Osteoblast (primary cell): ENCODE measurements around the gene PACS1. TPM values are rescaled to one million over a fixed set of nuclear protein-coding genes. Genes with fewer than 3 reads are reported as not detected.

Experiments used
- DNase-seq: peaks from one replicate; pipeline ENCODE4 v3.0.0; 2011; ENCODE audit warnings: low spot score, mixed read lengths; ENCODE audit not compliant: insufficient read length; ENCODE audit errors: missing footprints
- H2AFZ ChIP-seq: 2 replicates; pipeline ENCODE4 v1.6.0; 2011; ENCODE audit warnings: mild to moderate bottlenecking, low read length
- H3K27ac ChIP-seq: 2 replicates; pipeline ENCODE4 v1.5.1; 2011; ENCODE audit warnings: mild to moderate bottlenecking, low read depth, low read length, moderate library complexity
- H3K27me3 ChIP-seq: 2 replicates; pipeline ENCODE4 v1.6.0; 2012; ENCODE audit warnings: mild to moderate bottlenecking, control low read depth, inconsistent platforms, low read length, moderate library complexity; ENCODE audit not compliant: insufficient read depth
- H3K36me3 ChIP-seq: 2 replicates; pipeline ENCODE4 v1.5.1; 2011; ENCODE audit warnings: mild to moderate bottlenecking, low read length, control low read depth, moderate library complexity; ENCODE audit not compliant: insufficient read depth
- H3K4me1 ChIP-seq: 2 replicates; pipeline ENCODE4 v1.5.1; 2011; ENCODE audit warnings: mild to moderate bottlenecking, low read length, control low read depth, moderate library complexity; ENCODE audit not compliant: insufficient read depth
- H3K4me2 ChIP-seq: 2 replicates; pipeline ENCODE4 v1.6.0; 2011; ENCODE audit warnings: mild to moderate bottlenecking, low read length; ENCODE audit not compliant: insufficient read depth
- H3K4me3 ChIP-seq: fragments of 200-600 bp; sonication (generic); 3 replicates; pipeline ENCODE4 v1.5.1; 2012; ENCODE audit warnings: mild to moderate bottlenecking, low read length, inconsistent platforms; ENCODE audit not compliant: insufficient read depth
- H3K79me2 ChIP-seq: 2 replicates; pipeline ENCODE4 v1.6.0; 2012; ENCODE audit warnings: mild to moderate bottlenecking, low read length, control low read depth, inconsistent platforms; ENCODE audit not compliant: insufficient read depth
- H3K9me3 ChIP-seq: 2 replicates; pipeline ENCODE4 v1.5.1; 2011; ENCODE audit warnings: low read depth, low read length, control low read depth
- H4K20me1 ChIP-seq: 2 replicates; pipeline ENCODE4 v1.6.0; 2012; ENCODE audit warnings: mild to moderate bottlenecking, low read length, control low read depth; ENCODE audit not compliant: insufficient read depth
- total RNA-seq: library from RNA; depleted of rRNA; stranded (reverse); fragments of >200 nt; gene quantifications from 2 replicates; pipeline ENCODE4 v1.2.3, GENCODE V29; 2012
- TF ChIP-seq, protein P1 (sequence below): IDR thresholded peaks from 2 replicates; pipeline ENCODE4 v1.5.1; 2011; ENCODE audit warnings: mild to moderate bottlenecking, low read depth, low read length, moderate library complexity; ENCODE audit errors: extremely low read depth

Gene PACS1
- total RNA-seq, 1 donor: 38.0 TPM

DNA sequence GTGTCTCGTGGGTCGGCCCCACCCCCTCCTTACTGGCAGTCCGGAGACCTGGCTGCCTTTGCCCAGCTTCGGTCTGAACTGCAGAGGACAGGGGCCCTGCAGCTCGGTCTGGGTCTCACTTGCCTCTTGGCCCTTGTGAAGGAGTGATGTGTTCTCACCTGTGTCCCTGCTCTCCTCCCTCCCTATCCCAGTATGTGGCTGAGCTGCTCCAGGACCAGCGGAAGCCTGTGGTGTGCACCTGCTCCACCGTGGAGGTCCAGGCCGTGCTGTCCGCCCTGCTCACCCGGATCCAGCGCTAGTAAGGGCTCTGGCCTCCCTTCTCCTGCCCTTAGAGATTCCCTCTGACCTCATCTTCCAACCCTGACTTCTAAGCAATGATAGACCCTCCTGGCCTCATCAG lies 162.7 kb downstream of the PACS1 start:
- Histone ChIP-seq H3K36me3 (peaks cover 63% of the 10 kb centered on the region), H3K27me3 (no peaks in the 10 kb centered on the region), H3K79me2 (no peaks in the 10 kb centered on the region), H3K27ac (no peak overlapping the region), H3K9me3 (no peaks in the 10 kb centered on the region), H2AFZ (no peak overlapping the region), H3K4me2 (no peak overlapping the region), H3K4me3 (no peak overlapping the region), H3K4me1 (no peaks in the 10 kb centered on the region), H4K20me1 (no peaks in the 10 kb centered on the region)
- peak; percentile 26 for DNase-seq
- TF ChIP-seq, protein P1, sequence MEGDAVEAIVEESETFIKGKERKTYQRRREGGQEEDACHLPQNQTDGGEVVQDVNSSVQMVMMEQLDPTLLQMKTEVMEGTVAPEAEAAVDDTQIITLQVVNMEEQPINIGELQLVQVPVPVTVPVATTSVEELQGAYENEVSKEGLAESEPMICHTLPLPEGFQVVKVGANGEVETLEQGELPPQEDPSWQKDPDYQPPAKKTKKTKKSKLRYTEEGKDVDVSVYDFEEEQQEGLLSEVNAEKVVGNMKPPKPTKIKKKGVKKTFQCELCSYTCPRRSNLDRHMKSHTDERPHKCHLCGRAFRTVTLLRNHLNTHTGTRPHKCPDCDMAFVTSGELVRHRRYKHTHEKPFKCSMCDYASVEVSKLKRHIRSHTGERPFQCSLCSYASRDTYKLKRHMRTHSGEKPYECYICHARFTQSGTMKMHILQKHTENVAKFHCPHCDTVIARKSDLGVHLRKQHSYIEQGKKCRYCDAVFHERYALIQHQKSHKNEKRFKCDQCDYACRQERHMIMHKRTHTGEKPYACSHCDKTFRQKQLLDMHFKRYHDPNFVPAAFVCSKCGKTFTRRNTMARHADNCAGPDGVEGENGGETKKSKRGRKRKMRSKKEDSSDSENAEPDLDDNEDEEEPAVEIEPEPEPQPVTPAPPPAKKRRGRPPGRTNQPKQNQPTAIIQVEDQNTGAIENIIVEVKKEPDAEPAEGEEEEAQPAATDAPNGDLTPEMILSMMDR: no peak

DNA sequence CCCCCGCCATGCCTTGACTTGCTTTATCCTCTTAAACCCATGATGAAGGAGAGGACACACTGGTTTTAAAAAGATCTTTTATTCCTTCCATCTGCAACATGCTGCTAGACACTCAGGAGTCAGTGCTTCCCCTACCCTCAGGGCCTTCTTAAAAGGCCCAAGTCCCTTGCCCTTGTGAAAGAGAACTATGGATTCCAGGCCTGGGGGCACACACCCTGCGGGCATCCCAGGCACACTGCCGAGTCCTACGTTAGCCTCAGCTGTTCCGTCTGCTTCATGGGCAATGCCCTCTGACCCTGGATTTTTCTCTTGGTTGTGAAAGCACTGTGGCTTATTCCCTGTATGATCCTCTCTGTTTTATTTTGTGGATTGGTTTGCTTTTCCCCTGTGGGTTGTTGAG lies 163.2 kb downstream of the PACS1 start:
- peak; percentile 49 for DNase-seq
- Histone ChIP-seq H3K36me3 (peaks cover 59% of the 10 kb centered on the region), H3K79me2 (no peaks in the 10 kb centered on the region)

DNA sequence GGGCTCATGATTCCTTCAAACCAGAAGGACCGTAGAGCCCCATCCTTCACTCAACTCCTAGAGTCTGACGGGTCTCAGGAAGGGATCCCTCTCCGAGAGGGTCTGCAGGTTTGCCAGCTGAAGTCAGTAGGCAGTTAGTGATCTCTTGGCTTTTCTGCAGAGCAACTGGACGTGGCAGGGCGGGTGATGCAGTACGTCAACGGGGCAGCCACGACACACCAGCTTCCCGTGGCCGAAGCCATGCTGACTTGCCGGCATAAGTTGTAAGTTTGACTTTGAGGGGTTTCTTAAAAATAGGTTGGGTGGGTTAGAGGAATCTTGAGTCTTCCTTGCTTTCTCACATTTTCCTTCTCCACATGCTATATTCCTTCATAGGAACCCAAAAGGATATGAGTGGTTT lies 165.1 kb downstream of the PACS1 start:
- TF ChIP-seq, protein P1: no peak
- Histone ChIP-seq H4K20me1 (no peaks in the 10 kb centered on the region), H3K27ac (no peak overlapping the region), H3K79me2 (no peaks in the 10 kb centered on the region), H3K4me3 (no peak overlapping the region), H3K9me3 (no peaks in the 10 kb centered on the region), H3K36me3 (peaks cover 66% of the 10 kb centered on the region), H2AFZ (no peak overlapping the region), H3K4me1 (no peaks in the 10 kb centered on the region), H3K4me2 (no peak overlapping the region), H3K27me3 (no peaks in the 10 kb centered on the region)
- peak; percentile 58 for DNase-seq

More for the DNA sequence above, 163.2 kb downstream of the PACS1 start:
- Histone ChIP-seq H3K27me3 (no peaks in the 10 kb centered on the region), H3K4me2 (no peak overlapping the region), H2AFZ (no peak overlapping the region), H3K4me3 (no peak overlapping the region), H3K9me3 (no peaks in the 10 kb centered on the region), H4K20me1 (no peaks in the 10 kb centered on the region), H3K27ac (no peak overlapping the region), H3K4me1 (no peaks in the 10 kb centered on the region)
- TF ChIP-seq, protein P1: no peak

DNA sequence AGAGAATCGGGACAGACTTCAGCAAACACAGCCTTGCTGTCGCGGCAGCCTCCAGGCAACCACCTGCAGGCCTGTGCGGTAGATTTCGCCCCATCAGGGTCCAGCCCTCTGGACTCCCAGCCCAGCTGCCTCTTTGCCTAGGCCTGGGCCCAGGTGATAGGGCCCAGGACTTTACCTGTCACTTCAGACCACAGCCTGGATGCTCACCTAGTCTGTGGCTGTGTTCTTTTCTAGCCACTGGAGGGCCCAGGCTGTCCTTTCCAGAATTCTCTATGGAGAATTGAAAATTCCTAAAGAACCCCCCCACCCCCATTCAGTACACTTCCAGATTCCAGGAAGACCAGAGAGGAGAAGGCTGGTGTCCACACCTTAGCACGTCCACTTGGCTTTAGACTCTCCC lies 167.8 kb downstream of the PACS1 start:
- H3K4me2 ChIP-seq: no peak overlapping the region
- no peak overlapping the region for H3K27ac ChIP-seq

More for the DNA sequence above, 167.8 kb downstream of the PACS1 start:
- TF ChIP-seq, protein P1: no peak
- Histone ChIP-seq H3K79me2 (no peaks in the 10 kb centered on the region), H3K36me3 (peaks cover 63% of the 10 kb centered on the region), H4K20me1 (no peaks in the 10 kb centered on the region), H2AFZ (no peak overlapping the region), H3K4me1 (no peaks in the 10 kb centered on the region), H3K27me3 (no peaks in the 10 kb centered on the region), H3K4me3 (no peak overlapping the region), H3K9me3 (no peaks in the 10 kb centered on the region)
- peak; percentile 45 for DNase-seq
